ENCODE measurements around the gene TKT. TPM values are rescaled to one million over a fixed set of nuclear protein-coding genes. Genes with fewer than 3 reads are reported as not detected.

Gene TKT
- total RNA-seq, 4 donors from 2014 or later: 468 to 962 (median 800) TPM

DNA sequence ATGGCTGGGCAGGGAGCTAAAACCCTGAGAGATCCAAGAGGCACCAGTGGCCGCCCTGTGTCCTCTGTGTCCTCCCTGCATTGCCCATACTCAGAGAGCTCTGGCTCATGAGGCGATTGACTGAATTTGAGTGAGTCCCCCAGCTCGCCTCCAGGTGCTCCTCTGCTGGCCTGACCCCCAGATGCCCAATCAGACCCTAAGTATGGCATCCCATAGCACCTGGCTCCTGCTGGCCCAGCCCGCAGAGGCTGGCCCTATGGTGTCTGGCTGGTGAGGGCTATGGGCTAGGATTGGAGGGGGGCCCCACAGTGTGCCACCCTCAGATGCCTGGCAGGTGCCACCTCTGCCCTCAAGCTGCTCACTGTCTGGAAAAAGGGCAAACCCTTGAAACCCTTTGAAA lies 1.6 kb upstream of the TKT start:
- DNase-seq: no peak
- H3K27ac ChIP-seq: peak overlapping the region in 2 of 3 donors; percentile 51 to 95
- peaks cover 16 to 51% of the 10 kb centered on the region in 2 donors for H3K4me1 ChIP-seq
- TF ChIP-seq POLR2A (IDR thresholded peaks at IDR 0.05) (no peak), CTCF (IDR thresholded peaks at IDR 0.05) (no peak)
- H3K9me3 ChIP-seq: no peaks in the 10 kb centered on the region
- WGBS, 2 donors: 100% methylated on average over 1 to 4 of the region's 4 CpGs
- H3K4me3 ChIP-seq (replicated peaks in 1 of 3): no peak overlapping the region
- H3K36me3 ChIP-seq: no peaks in the 10 kb centered on the region
- intact Hi-C loops (cut with DNase I): no loop called here
- no peaks in the 10 kb centered on the region for H3K27me3 ChIP-seq

- DNase-seq: peak; percentile 53 to 62
- H3K27me3 ChIP-seq: no peaks in the 10 kb centered on the region
- WGBS, 2 donors: 69 to 78% methylated on average over 5 of the region's 5 CpGs
- H3K27ac ChIP-seq: peak overlapping the region; percentile 51 to 95 (median 76)
- no peaks in the 10 kb centered on the region for H3K36me3 ChIP-seq
- H3K9me3 ChIP-seq: no peaks in the 10 kb centered on the region
- no peak for TF ChIP-seq CTCF (IDR thresholded peaks at IDR 0.05)
- no peak for TF ChIP-seq POLR2A (IDR thresholded peaks at IDR 0.05)
- peaks cover 23 to 53% of the 10 kb centered on the region in 2 donors for H3K4me1 ChIP-seq
- intact Hi-C loops (cut with DNase I): no loop called here
- no peak overlapping the region for H3K4me3 ChIP-seq (replicated peaks in 1 of 3)
These were observed 858 bp upstream of the TKT start for GRCh38 chr3:53256704-53257055.

GRCh38 chr3:53255423-53255774 lies 423 bp downstream of the TKT start:
- H3K27me3 ChIP-seq: no peaks in the 10 kb centered on the region
- no peaks in the 10 kb centered on the region for H3K36me3 ChIP-seq
- peak in 1 of 2 donors; percentile 48 for DNase-seq
- WGBS, 2 donors: no CpG with 5 or more reads among the region's 44 CpGs
- peaks cover 36 to 61% of the 10 kb centered on the region in 2 donors for H3K4me1 ChIP-seq
- peak overlapping the region; percentile 76 to 95 (median 88) for H3K27ac ChIP-seq
- intact Hi-C loops (cut with DNase I): no loop called here
- peak overlapping the region; percentile 47 to 95 (median 94) for H3K4me3 ChIP-seq (replicated peaks in 1 of 3)
- no peaks in the 10 kb centered on the region for H3K9me3 ChIP-seq
- TF ChIP-seq CTCF (IDR thresholded peaks at IDR 0.05): no peak
- no peak for TF ChIP-seq POLR2A (IDR thresholded peaks at IDR 0.05)

GRCh38 chr3:53254509-53255422 lies 1.1 kb downstream of the TKT start:
- peak overlapping the region; percentile 83 to 95 (median 88) for H3K27ac ChIP-seq
- peak; percentile 87 to 90 for DNase-seq
- H3K9me3 ChIP-seq: no peaks in the 10 kb centered on the region
- peak overlapping the region; percentile 47 to 95 (median 94) for H3K4me3 ChIP-seq (replicated peaks in 1 of 3)
- intact Hi-C loops (cut with DNase I): no loop called here
- 2 to 3% methylated on average over 28 of the region's 32 CpGs for WGBS, 2 donors
- H3K27me3 ChIP-seq: no peaks in the 10 kb centered on the region
- TF ChIP-seq CTCF (IDR thresholded peaks at IDR 0.05) (peak in 1 of 6 experiments; percentile 22), POLR2A (IDR thresholded peaks at IDR 0.05) (peak in 1 of 2 donors; percentile 61)
- no peaks in the 10 kb centered on the region for H3K36me3 ChIP-seq
- H3K4me1 ChIP-seq: peaks cover 42 to 61% of the 10 kb centered on the region in 2 donors
